Tibial nerve (tissue), 3 donors: Measurements from ENCODE around the gene DGCR2.
"Not testable (repeated sequence)": the region's sequence is repeated elsewhere in the genome, so short reads cannot be mapped to it uniquely, and the experiment has no call there.

Source experiments
- POLR2A ChIP-seq, 2 donors: fragments of 450-650 bp; IDR thresholded peaks; one replicate each; pipeline ENCODE4 v1.6.1; 2017; ENCODE audit warnings: antibody characterized with exemption in 2 of 2, mild to moderate bottlenecking in 2 of 2, moderate library complexity in 2 of 2
- TF ChIP-seq, protein P1 (sequence below), 5 experiments: fragments of 200-600 bp in 3 of 5; fragments of 450-650 bp in 2 of 5; sonication (generic) in 3 of 5; IDR thresholded peaks; one replicate each; pipeline ENCODE4 v1.5.1; 2016 to 2019; ENCODE audit warnings: antibody characterized with exemption in 5 of 5, mild to moderate bottlenecking in 3 of 5, moderate library complexity in 2 of 5

DNA sequence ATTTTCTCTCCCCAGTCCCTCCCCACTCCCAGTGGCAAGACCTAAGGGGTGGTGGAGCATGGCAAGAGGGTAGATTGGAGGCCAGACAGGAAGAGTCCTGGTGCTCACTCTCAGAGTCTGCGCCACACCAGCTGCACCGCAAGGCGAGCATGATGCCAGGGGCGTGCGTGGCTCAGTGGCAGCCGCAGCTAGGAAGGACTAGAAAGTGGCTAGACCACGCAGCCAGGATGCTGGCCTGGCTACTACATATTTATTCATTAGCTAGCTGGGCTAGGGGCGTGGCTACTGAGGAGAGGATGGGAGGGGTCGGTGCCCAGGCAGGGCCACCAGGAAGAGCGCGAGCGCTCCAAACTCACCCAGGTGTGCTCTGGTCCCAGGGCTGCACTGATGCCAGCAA, 87.5 kb downstream of the DGCR2 start:
- TF ChIP-seq, protein P1, sequence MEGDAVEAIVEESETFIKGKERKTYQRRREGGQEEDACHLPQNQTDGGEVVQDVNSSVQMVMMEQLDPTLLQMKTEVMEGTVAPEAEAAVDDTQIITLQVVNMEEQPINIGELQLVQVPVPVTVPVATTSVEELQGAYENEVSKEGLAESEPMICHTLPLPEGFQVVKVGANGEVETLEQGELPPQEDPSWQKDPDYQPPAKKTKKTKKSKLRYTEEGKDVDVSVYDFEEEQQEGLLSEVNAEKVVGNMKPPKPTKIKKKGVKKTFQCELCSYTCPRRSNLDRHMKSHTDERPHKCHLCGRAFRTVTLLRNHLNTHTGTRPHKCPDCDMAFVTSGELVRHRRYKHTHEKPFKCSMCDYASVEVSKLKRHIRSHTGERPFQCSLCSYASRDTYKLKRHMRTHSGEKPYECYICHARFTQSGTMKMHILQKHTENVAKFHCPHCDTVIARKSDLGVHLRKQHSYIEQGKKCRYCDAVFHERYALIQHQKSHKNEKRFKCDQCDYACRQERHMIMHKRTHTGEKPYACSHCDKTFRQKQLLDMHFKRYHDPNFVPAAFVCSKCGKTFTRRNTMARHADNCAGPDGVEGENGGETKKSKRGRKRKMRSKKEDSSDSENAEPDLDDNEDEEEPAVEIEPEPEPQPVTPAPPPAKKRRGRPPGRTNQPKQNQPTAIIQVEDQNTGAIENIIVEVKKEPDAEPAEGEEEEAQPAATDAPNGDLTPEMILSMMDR (IDR thresholded peaks at IDR 0.05) = not testable (repeated sequence)
- TF ChIP-seq POLR2A (IDR thresholded peaks at IDR 0.05) = not testable (repeated sequence)
